ENCODE data around the gene DDX47. TPM values are rescaled to one million over a fixed set of nuclear protein-coding genes. Genes with fewer than 3 reads are reported as not detected.

DDX47 gene
- total and polyA plus RNA-seq, 9 of the 15 experiments (the other 6 are each of a cell fraction or from before 2014, with no cell fraction given) = 39.4 to 186 (median 64.4) TPM

DNA sequence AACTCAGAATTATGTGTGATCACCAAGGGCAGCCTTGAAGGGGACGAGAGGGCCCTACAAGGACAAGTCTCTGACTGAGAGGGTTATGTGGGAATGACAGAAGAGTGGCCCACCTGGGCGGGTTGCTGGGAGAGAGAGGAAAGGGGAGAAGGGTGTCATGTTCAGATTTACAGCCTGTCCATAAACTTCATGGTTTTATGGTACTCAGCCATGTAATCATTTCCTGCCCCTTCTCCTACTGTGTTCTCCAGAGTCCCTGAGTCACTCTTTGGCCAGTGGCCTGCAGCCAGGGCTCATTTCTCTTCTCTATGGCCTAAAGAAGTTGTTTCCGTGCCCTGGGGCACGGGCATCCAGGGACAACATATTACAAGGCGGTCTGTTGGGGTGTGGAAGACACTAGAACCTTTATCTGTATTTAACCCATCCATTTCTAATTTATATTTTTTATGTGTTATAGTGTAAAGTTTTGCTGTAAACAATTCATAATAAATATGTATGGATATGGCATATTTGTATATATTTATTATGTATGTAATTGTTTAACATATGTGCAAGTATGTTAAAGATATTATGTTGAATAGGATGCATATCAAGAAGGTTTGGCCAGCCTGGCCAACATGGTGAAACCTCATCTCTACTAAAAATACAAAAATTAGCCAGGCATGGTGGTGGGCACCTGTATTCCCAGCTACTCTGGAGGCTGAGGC lies 26.9 kb downstream of the DDX47 start (continued):
- TF ChIP-seq FOXO4 (CRISPR knock-in tag; IDR thresholded peaks at IDR 0.05) = no peak

DNA sequence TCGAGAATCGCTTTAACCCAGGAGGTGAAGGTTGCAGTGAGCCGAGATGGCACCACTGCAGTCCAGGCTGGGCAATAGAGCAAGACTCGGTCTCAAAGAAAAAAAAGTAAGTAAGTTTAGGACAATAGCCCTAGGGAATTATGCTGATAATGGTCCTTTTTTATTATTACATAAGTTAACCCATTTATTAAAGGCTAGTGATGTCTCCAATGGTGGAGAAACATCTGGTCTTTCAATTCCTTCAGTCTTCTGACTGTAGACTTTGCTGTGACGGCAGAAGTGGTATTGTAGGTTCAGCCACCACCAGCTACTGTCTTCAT lies 27.4 kb downstream of the DDX47 start:
- H3K9me1 ChIP-seq (ENCODE audit: control insufficient read depth, insufficient read depth, low read length) = no peaks in the 10 kb centered on the region
- DNase-seq (ENCODE audit: extremely low read depth in 1 of 4, low spot score in 3 of 4) (no peak), ATAC-seq (no peak), FAIRE-seq (no peak)
- 72% methylated on average over 5 of the region's 5 CpGs for WGBS (ENCODE audit: insufficient coverage, low coverage, missing lambda C conversion rate)
- no peak overlapping the region for H3K4me2 ChIP-seq (ENCODE audit: insufficient read depth, low read length)
- no peaks in the 10 kb centered on the region for H4K20me1 ChIP-seq (replicated peaks; ENCODE audit: control insufficient read depth, insufficient read depth, low read length)
- H2AFZ ChIP-seq (ENCODE audit: low read depth, low read length) = no peak overlapping the region
- in situ Hi-C loops (cut with MboI) (no loop called here), intact Hi-C loops (cut with micrococcal nuclease) (no loop called here)
- CTCF ChIA-PET (ENCODE audit: low intra/inter-chr PET ratio) = no interaction called here
- H3K27ac ChIP-seq (ENCODE audit: extremely low read depth, low read depth, low read length) = no peak overlapping the region
- POLR2A ChIA-PET = no interaction called here
- H3K4me1 ChIP-seq (replicated peaks in 1 of 2; ENCODE audit: control insufficient read depth in 2 of 2, insufficient read depth in 2 of 2, low read length in 2 of 2) = no peaks in the 10 kb centered on the region; a peak in 1 of 5 replicates
- BruUV-seq (replicated peaks) = no TSS peak
- TF ChIP-seq FOXJ2 (tag; IDR thresholded peaks at IDR 0.05) (no peak), NCOA6 (IDR thresholded peaks at IDR 0.05) (no peak), ZNF785 (CRISPR knock-in tag; IDR thresholded peaks at IDR 0.05) (no peak), SREBF2 (CRISPR knock-in tag; IDR thresholded peaks at IDR 0.05) (no peak), MAX (CRISPR knock-in tag; IDR thresholded peaks at IDR 0.05) (no peak), SREBF1 (IDR thresholded peaks at IDR 0.05; ENCODE audit: borderline replicate concordance, low read depth, low read length) (no peak), LEF1 (IDR thresholded peaks at IDR 0.05) (no peak), CREB3L1 (IDR thresholded peaks at IDR 0.05; ENCODE audit: borderline replicate concordance, low read depth) (no peak), ARID2 (IDR thresholded peaks at IDR 0.05) (no peak), PCBP2 (IDR thresholded peaks at IDR 0.05; ENCODE audit: low read depth, low read length, poor library complexity, severe bottlenecking) (no peak)
- TF ChIP-seq, protein P1, sequence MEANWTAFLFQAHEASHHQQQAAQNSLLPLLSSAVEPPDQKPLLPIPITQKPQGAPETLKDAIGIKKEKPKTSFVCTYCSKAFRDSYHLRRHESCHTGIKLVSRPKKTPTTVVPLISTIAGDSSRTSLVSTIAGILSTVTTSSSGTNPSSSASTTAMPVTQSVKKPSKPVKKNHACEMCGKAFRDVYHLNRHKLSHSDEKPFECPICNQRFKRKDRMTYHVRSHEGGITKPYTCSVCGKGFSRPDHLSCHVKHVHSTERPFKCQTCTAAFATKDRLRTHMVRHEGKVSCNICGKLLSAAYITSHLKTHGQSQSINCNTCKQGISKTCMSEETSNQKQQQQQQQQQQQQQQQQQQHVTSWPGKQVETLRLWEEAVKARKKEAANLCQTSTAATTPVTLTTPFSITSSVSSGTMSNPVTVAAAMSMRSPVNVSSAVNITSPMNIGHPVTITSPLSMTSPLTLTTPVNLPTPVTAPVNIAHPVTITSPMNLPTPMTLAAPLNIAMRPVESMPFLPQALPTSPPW (CRISPR knock-in tag; IDR thresholded peaks at IDR 0.05) = no peak
- H3K4me3 ChIP-seq = no peak overlapping the region
- no peak overlapping the region for H3K9ac ChIP-seq (ENCODE audit: insufficient read depth in 1 of 2, low read depth in 2 of 2, low read length in 2 of 2)
- H3K79me2 ChIP-seq (ENCODE audit: control insufficient read depth, insufficient read depth, low read length) = no peaks in the 10 kb centered on the region
- H3K36me3 ChIP-seq (ENCODE audit: control insufficient read depth, insufficient read depth, low read length) = peaks cover 2% of the 10 kb centered on the region; the same call in 1 of the 3 replicates
- H3K9me3 ChIP-seq (replicated peaks; ENCODE audit: control insufficient read depth, insufficient read depth, low read depth, low read length) = no peaks in the 10 kb centered on the region
- no peaks in the 10 kb centered on the region for H3K27me3 ChIP-seq (ENCODE audit: control insufficient read depth in 2 of 2, insufficient read depth in 2 of 2, low read length in 2 of 2)
